Measurements from ENCODE around the gene PES1.
"Not testable (repeated sequence)": the region's sequence is repeated elsewhere in the genome, so short reads cannot be mapped to it uniquely, and the experiment has no call there.

Gene PES1

DNA sequence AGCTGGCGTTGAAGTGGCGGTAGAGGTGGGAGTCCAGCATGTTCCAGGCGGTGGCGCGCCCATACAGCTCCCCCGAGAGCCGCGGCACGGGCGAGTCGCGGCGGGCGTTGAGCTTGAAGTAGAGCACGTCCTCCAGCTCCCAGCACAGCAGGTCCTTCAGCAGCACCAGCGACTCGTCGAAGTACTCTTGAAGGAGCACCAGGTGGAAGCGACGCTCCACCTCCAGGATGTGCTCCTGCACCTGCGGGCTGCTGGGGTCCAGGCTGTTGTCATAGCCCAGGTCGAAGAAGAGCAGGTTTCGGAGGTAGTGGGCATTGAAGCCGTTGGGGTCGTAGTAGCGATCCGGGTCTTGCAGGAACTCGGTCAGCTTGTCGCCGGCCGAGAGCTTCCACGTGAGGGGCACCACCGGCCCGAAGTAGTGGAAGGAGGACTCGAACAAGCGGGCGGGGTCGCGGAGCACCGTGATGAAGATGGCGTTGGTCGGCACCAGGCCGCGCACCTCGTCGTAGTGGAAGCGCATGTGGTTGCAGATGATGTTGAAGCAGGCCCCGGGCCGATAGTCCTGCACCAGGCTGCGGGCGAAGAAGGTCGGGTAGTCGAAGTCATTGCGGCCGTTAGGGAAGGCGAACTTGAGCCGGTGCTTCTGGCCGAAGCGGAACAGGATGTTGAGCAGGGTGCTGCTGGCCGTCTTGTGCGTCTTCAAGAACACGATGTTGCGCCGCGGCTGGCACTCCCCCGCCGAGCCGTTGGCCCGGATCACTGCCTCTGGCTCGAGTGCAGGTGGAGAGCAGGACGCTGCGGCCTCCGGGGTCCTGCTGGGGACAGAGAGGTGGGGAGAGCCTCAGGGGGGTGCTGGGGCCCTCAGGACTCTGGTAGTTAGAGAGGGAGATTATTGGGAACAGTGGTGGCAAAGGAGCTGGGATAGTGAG is 36.2 kb downstream of the PES1 start:
- DNase-seq (ENCODE audit: low spot score) = no peak

DNA sequence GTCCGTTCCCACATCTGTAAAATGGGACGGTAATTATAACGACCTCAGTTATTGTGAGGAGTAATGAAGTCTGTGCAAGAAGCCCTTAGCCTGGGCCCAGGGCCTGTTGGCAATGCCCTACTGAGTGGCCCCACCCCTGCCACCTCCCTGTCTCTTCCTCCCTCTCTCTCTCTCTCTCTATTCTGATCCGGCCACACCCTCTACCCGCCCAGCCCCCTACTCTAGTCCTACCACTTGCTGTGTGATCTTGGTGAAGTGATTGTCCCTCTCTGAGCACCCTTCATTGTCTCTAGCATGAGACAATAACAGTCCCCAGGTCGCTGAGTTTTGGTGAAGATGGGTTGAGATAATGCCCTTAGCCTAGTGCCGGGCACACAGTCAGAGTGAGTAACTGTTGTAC is 37.7 kb downstream of the PES1 start:
- DNase-seq (ENCODE audit: low spot score) = no peak

DNA sequence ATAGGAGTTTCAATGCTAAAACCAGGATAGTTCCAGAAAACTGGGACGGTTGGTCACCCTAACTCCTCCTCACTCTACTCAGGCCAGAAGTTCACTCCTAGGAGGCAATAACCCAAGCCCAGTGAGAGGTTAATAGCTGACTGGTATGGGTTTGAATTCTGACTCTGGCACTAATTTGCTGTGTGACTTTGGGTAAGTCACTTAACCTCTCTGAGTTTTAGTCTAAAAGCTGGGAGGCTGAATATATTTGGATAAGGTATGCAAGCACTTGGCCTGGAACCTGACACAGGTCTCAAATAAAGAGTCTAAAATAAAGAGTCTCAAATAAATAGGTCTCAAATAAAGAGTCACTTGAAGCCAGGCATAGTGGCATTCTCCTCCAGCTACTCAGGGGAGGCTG is 39.0 kb downstream of the PES1 start:
- DNase-seq (ENCODE audit: low spot score) = no peak

DNA sequence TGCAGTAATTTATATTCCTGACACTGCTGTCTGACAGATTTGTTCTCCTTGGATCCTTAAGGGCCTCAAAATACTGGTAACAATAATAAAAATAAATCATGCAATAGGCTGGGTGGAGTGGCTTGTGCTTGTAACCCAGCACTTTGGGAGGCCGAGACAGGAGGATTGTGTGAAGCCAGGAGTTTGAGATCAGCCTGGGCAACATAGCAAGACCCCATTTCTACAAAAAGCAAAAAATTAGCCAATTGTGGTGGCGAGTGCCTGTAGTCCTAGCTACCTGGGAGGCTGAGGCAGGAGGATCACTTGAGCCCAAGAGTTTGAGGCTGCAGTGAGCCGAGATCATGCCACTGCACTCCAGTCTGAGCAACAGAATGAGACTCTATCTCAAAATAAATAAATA is 39.9 kb downstream of the PES1 start:
- DNase-seq (ENCODE audit: low spot score) = not testable (repeated sequence)

DNA sequence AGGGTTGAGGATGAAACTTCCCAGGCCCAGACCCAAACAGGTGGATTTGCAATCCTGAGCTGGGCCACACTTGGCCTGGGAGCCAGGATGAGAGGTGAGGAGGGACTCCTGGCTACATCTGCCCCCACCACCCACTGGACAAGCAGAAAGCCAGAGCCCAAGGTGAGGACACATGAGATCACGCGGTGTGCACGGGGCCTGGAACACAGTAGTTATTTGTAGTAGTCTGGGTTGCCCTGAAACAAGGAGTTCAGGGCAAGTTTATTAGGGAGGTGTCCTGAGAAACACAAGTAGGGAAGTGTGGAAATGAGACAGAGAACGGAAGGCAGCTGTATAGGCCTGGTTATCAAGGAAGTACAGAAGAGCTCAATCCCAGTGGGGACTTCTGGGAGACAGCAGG is 44.5 kb downstream of the PES1 start:
- no peak for DNase-seq (ENCODE audit: low spot score)

DNA sequence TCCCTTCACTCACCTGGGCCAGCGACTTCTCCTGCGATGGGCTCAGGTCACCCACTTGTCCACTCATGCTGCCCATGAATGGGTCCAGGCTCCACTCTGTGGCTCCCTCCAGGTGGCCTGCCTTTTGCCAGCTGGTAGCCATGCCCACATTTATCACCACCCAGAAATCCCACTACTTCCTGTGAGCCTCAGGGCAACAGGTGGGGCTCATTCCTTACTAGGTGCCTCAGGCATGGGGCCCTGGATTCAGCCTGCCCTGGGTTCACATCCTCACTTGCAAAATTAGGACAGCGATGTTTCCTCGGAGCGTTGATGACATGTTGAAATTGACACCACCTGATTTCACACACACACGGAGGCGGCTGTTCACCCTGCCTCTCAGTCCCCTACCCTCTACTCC is 45.1 kb downstream of the PES1 start, which contains the start of gene SEC14L6:
SEC14L6 (minus strand) TSS at position 126 of the 400 bp plus-strand sequence; CDS start at position 67, 59 bp downstream.
- no peak for DNase-seq (ENCODE audit: low spot score)

DNA sequence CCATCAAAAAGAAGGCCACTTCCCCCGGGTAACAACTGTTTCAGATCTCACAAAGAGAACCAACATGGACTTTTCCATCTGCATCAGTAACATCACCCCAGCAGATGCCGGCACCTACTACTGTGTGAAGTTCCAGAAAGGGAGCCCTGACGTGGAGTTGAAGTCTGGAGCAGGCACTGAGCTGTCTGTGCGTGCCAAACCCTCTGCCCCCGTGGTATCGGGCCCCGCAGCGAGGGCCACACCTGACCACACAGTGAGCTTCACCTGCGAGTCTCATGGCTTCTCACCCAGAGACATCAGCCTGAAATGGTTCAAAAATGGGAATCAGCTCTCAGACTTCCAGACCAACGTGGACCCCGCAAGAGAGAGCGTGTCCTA is 48.9 kb downstream of the PES1 start:
- DNase-seq (ENCODE audit: low spot score) = no peak

DNA sequence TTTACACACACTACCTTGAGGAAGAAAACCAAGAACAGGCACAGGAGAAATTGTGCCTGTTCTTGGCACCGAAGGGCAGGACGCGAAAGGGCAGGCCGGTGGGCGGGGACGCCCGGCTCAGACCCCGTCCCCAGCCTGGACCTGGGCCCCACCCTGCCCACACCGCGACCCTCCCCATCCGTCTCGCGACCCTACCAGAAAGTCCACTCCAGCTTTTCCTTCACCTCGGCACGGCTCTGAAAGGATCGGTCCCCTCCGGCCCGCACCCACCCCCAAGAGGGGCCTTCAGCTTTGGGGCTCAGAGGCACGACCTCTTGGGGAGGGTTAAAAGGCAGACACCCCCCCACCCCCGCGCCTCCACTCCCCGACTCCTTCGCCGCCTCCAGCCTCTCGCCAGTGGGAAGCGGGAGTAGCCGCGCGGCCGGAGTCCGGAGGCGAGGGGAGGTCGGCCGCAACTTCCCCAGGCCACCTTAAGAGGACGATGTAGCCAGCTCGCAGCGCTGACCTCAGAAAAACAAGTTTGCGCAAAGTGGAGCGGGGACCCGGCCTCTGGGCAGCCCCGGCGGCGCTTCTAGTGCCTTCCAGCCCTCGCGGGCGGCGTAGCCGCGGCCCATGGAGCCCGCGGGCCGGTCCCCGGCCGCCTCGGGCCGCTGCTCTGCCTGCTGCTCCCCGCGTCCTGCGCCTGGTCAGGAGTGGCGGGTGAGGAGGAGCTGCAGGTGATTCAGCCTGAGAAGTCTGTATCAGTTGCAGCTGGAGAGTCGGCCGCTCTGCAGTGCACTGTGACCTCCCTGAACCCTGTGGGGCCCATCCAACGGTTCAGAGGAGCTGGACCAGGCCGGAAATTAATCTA is 49.5 kb downstream of the PES1 start:
- no peak for DNase-seq (ENCODE audit: low spot score)

DNA sequence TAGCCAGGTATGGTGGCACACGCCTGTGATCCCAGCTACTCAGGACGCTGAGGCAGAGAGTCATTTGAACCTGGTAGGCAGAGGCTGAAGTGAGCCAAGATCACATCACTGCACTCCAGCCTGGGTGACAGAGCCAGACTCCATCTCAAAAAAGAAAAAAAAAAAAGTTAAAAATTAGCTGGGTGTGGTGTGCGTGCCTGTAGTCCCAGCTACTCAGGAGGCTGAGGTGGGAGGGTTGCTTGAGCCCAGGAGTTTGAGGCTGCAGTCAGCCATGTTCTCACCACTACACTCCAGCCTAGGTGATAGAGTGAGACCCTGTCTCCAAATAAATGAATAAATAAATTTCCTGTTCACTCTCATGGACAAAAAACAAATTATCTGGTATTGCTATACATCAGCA is 50.2 kb downstream of the PES1 start:
- not testable (repeated sequence) for DNase-seq (ENCODE audit: low spot score)

DNA sequence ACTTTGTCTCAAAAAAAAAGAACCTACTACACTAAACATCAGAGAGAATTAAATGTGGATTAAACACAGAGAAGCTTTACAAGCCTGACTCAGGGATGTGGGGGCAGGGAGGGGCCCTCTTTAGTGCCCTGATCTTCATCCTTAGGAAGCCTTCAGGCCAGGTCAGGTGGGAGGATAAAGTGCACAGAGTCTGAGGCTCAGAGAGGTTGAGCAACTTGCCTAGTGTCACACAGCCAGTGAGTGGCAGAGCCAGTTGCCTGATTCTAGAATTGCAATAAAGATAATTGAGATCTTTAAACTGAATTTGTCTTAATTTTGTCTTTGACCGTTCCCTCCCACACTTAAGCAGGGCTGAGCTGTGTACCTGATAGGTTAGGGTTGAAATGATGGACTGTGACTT is 52.3 kb downstream of the PES1 start:
- no peak for DNase-seq (ENCODE audit: low spot score)

DNA sequence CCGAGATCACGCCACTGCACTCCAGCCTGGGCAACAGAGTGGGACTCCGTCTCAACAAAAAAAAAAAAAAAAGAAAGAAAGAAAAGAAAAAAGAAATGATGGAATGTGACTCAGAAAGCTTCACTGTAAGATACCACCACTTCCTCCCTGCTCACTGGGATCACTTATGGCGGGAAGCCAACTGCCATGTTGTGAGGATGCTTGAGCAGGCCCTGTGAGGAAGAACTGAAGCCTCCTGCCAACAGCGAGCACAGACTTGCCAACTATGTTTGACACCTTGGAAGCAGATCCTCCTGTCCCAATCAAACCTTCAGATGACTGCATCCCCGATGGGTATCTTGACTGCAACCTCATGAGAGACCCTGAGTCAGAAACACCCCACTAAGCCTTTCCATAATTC is 53.4 kb downstream of the PES1 start:
- DNase-seq (ENCODE audit: low spot score) = no peak

DNA sequence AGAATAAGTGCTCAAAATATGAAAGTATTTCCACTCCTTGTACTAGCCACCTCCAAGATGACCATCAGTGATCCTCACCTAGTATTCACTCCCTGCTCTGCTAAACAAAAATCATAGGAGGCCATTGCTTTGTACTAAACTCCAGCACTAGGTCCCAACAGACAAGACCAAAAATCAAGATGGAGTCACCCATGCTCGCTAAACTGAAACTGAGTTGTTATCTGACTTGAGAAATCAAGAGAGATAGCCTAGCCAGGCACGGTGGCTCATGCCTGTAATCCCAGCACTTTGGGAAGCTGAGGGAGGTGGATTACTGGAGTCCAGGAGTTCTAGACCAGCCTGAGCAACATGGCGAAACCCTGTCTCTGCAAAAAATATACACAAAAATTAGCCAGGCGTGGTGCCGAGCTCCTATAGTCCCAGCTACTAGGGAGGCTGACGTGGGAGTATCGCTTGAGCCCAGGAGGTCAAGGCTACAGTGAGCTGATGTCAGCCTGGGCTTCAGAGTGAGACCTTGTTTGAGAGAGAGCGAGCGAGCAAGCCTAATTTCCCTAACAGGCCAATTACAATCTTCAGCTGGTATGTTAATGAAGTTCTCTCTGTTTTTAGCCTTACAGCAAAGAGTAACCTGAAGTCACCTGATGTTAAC is 54.5 kb downstream of the PES1 start:
- DNase-seq (ENCODE audit: low spot score) = no peak

DNA sequence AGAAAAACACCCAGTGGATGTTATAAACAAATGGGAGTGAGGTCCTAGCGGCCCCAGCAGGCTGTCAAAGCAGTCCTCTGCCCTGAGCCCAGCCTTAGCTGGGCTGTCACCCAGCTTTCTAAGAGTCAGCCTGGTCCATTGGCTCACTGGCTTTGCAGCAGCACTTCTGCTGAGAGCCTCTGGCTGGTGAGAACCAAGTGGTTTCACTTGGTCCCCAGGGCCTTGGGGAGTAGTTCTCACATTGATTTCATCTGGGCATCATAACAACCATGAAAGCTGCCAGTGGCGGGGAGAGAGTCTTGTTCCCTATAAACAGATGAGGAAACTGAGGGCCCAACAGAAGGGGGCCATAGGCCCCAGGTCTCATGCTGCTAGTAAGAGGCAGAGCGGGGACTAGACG is 56.5 kb downstream of the PES1 start:
- no peak for DNase-seq (ENCODE audit: low spot score)

DNA sequence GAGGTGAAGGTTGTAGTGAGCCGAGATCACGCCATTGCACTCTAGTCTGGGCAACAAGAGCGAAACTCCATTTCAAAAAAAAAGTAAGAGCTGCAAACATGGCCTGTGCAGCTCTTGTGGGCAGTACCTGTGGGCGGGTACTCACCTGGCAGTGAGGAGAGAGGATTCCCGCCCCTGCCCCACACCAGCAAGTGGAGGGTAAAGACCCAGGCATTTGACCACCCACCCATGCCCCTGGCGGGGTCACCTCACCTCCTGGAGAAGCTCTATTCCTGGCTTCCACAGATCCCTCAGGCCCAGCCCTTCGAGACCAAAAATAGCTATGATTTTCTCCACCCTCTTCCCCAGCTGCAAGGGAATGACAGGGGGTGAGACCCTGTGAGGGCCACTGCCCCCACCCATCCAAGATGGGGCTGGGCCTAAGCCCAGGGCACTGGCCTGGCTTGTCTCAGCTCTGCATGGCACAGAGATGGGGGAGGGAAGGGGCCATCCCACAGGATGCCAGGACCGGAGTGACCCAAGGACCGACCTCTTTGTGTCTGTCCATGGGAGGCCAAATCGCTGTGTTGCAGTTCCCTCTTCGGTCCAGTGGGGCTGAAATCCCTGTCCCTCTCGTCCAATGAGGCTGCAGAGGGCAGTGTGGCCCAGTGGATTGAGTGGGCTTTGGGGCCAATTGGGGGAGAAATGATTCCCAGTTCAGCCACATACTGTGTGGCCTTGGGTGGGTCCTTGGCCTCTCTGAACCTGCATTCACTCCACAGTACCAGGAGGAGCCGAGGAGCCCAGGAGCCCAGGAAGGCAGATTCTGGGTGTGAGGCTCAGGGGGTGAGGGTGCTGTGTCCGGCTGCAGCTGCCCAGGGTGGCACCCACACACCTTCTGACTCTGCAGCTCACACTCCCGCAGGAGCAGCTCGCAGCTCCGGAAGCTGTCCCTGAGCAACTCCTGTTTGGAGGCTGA is 59.8 kb downstream of the PES1 start:
- no peak for DNase-seq (ENCODE audit: low spot score)

DNA sequence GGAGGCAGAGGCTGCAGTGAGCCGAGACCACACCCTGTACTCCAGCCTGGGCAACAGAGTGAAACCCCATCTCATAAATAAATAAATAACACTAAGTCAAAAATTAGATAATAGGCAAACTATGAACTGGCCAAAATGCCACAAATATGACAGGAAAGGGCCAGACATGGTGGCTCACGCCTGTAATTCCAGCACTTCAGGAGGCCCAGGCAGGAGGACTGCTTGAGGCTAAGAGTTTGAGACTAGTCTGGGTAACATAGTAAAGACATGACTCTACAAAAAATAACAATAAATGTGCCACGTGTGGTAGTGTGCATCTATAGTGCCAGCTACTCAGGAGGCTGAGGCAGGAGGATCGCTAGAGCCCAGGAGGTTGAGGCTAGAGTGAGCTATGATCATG is 65.1 kb downstream of the PES1 start:
- DNase-seq (ENCODE audit: low spot score) = no peak
